PC-3 (cell line): Measurements from ENCODE around the gene BCAR3.

Experiments used
- CTCF ChIP-seq: fragments of 300-600 bp; sonication (generic); conservative IDR thresholded peaks from 2 replicates; pipeline ENCODE4 v1.5.1; 2017; ENCODE audit warnings: antibody characterized with exemption, low read depth, mild to moderate bottlenecking, low read length
- EZH2 ChIP-seq: fragments of 300-600 bp; sonication (generic); IDR thresholded peaks from one replicate; pipeline ENCODE4 v1.6.1; 2017; ENCODE audit warnings: antibody characterized with exemption, mild to moderate bottlenecking, low read length; ENCODE audit not compliant: unreplicated experiment
- EZH2phosphoT487 ChIP-seq: fragments of 300-600 bp; sonication (generic); IDR thresholded peaks from 2 replicates; pipeline ENCODE4 v1.6.1; 2018; ENCODE audit warnings: mild to moderate bottlenecking, antibody characterized with exemption, low read length, borderline replicate concordance

GRCh38 chr1:93633313-93633712 is 48.3 kb downstream of the BCAR3 start:
- TF ChIP-seq CTCF, result no peak
- TF ChIP-seq EZH2phosphoT487, result no peak
- no peak for TF ChIP-seq EZH2
